Caco-2 (cell line): ENCODE measurements around the gene ZBTB7A. TPM values are rescaled to one million over a fixed set of nuclear protein-coding genes. Genes with fewer than 3 reads are reported as not detected.

ENCODE experiments used
- BruUV-seq: library from RNA; stranded (reverse); fragments of 400-500 nt; replicated peaks from 2 replicates; lab custom pipeline; 2021; lab: Mats Ljungman, UMichigan
- CTCF ChIA-PET: fragments of 300-600 bp; sonication (Branson Sonifier 250); formaldehyde crosslinking; loops from one replicate; lab custom pipeline; 2022; ENCODE audit warnings: antibody characterized with exemption; lab: Charles Lee
- POLR2A ChIA-PET: fragments of 300-600 bp; sonication (Branson Sonifier 250); formaldehyde crosslinking; loops from one replicate; lab custom pipeline; 2022; ENCODE audit warnings: antibody characterized with exemption; lab: Charles Lee
- DNase-seq, 2 experiments: peaks; one replicate each; pipeline versions ENCODE4 v3.0.0 to v3.0.0-alpha.2; 2020 to 2022
- H3K27me3 ChIP-seq: replicated peaks from 2 replicates; pipeline ENCODE4 v1.6.0; 2011; ENCODE audit warnings: low read length; ENCODE audit not compliant: control insufficient read depth, insufficient read depth
- H3K36me3 ChIP-seq: 2 replicates; pipeline ENCODE4 v1.5.1; 2011; ENCODE audit warnings: low read length; ENCODE audit not compliant: control insufficient read depth, insufficient read depth
- H3K4me1 ChIP-seq: fragments of 250-450 bp; sonication (Bioruptor Pico); 2 replicates; pipeline ENCODE4 v1.5.1; 2020; ENCODE audit warnings: mild to moderate bottlenecking
- H3K4me3 ChIP-seq: 2 replicates; pipeline ENCODE4 v1.5.1; 2011; ENCODE audit warnings: low read depth, mild to moderate bottlenecking, control low read depth, low read length
- H3K9me3 ChIP-seq: fragments of 250-450 bp; sonication (Bioruptor Pico); 2 replicates; pipeline ENCODE4 v1.5.1; 2020; ENCODE audit warnings: mild to moderate bottlenecking, moderate library complexity
- H3K27ac Mint-ChIP-seq: one replicate; pipeline ENCODE4 v1.8.0; 2022; ENCODE audit warnings: mixed read lengths; ENCODE audit not compliant: unreplicated experiment
- H3K27me3 Mint-ChIP-seq: one replicate; pipeline ENCODE4 v1.8.0; 2022; ENCODE audit warnings: mixed read lengths; ENCODE audit not compliant: insufficient read depth, unreplicated experiment
- H3K36me3 Mint-ChIP-seq: one replicate; pipeline ENCODE4 v1.8.0; 2022; ENCODE audit warnings: mild to moderate bottlenecking, mixed read lengths; ENCODE audit not compliant: insufficient read depth, unreplicated experiment
- H3K4me1 Mint-ChIP-seq: one replicate; pipeline ENCODE4 v1.8.0; 2022; ENCODE audit warnings: low read depth, mixed read lengths; ENCODE audit not compliant: unreplicated experiment
- H3K4me3 Mint-ChIP-seq: one replicate; pipeline ENCODE4 v1.8.0; 2022; ENCODE audit warnings: mild to moderate bottlenecking, moderate library complexity, mixed read lengths; ENCODE audit not compliant: unreplicated experiment
- H3K9me3 Mint-ChIP-seq: one replicate; pipeline ENCODE4 v1.8.0; 2022; ENCODE audit warnings: mixed read lengths; ENCODE audit not compliant: unreplicated experiment
- CTCF ChIP-seq, 2 experiments: fragments of 200-600 bp in 1 of 2; IDR thresholded peaks; 1 replicate in 1 of 2; 2 replicates in 1 of 2; pipeline versions ENCODE4 v1.5.1 to v1.8.0; 2011 to 2022; ENCODE audit warnings: antibody characterized with exemption in 1 of 2, control low read depth in 1 of 2, inconsistent platforms in 1 of 2, low read depth in 1 of 2, low read length in 1 of 2, mild to moderate bottlenecking in 1 of 2, moderate library complexity in 1 of 2; ENCODE audit not compliant: insufficient read depth in 1 of 2, severe bottlenecking in 1 of 2, unreplicated experiment in 1 of 2
- intact Hi-C: fragments of 100-400 bp; cut with micrococcal nuclease; formaldehyde crosslinking; loops from one replicate; pipeline ENCODE4 v1.10.0; 2022; ENCODE audit not compliant: unreplicated experiment
- total RNA-seq: library from RNA; stranded (reverse); gene quantifications from 2 replicates; pipeline ENCODE4 v1.2.3, GENCODE V29; 2022

The ZBTB7A gene
- total RNA-seq, 1 experiment from 2014 or later = 11.9 TPM

GRCh38 chr19:4051175-4052101, 15.3 kb downstream of the ZBTB7A start:
- peak overlapping the region; percentile 78 for H3K27ac Mint-ChIP-seq
- TF ChIP-seq CTCF (IDR thresholded peaks at IDR 0.05; ENCODE audit: insufficient read depth in 1 of 2, low read depth in 1 of 2, low read length in 1 of 2, severe bottlenecking in 1 of 2, unreplicated experiment in 1 of 2) = no peak
- peaks cover 3% of the 10 kb centered on the region for H3K36me3 ChIP-seq
- ChIA-PET POLR2A (no interaction called here), CTCF (interaction anchor here (0.6 kb wide), 1 partner anchor 157 kb away, joined by 4 read pairs; no protein-coding TSS in a partner anchor)
- BruUV-seq = no TSS peak
- intact Hi-C loops = no loop called here
- H3K27me3 ChIP-seq = no peaks in the 10 kb centered on the region
- H3K4me3 Mint-ChIP-seq = no peak overlapping the region
- H3K9me3 ChIP-seq = no peaks in the 10 kb centered on the region
- no peaks in the 10 kb centered on the region for H3K4me1 Mint-ChIP-seq
- peaks cover 4% of the 10 kb centered on the region; the same call in 1 of the 2 replicates for H3K4me1 ChIP-seq
- no peak overlapping the region for H3K4me3 ChIP-seq
- H3K36me3 Mint-ChIP-seq = peaks cover 80% of the 10 kb centered on the region
- H3K9me3 Mint-ChIP-seq = no peaks in the 10 kb centered on the region
- H3K27me3 Mint-ChIP-seq = no peaks in the 10 kb centered on the region
- no peak for DNase-seq

GRCh38 chr19:4049432-4049831, 17.3 kb downstream of the ZBTB7A start:
- ChIA-PET POLR2A (interaction anchor here (0.7 kb wide), 1 partner anchor 16 kb away, joined by 5 read pairs; no protein-coding TSS in a partner anchor), CTCF (interaction anchor here (0.6 kb wide), 1 partner anchor 62 kb away, joined by 8 read pairs; no protein-coding TSS in a partner anchor)
- peaks cover 85% of the 10 kb centered on the region for H3K36me3 Mint-ChIP-seq
- no peaks in the 10 kb centered on the region for H3K27me3 Mint-ChIP-seq
- BruUV-seq = no TSS peak
- intact Hi-C loops = no loop called here
- peaks cover 2% of the 10 kb centered on the region; the same call in 1 of the 2 replicates for H3K36me3 ChIP-seq
- H3K4me1 Mint-ChIP-seq = no peaks in the 10 kb centered on the region
- no peak for DNase-seq
- no peak overlapping the region for H3K4me3 ChIP-seq
- H3K27me3 ChIP-seq = no peaks in the 10 kb centered on the region
- peaks cover 4% of the 10 kb centered on the region; the same call in 1 of the 2 replicates for H3K4me1 ChIP-seq
- no peaks in the 10 kb centered on the region for H3K9me3 Mint-ChIP-seq
- H3K27ac Mint-ChIP-seq = no peak overlapping the region
- no peak for TF ChIP-seq CTCF (IDR thresholded peaks at IDR 0.05; ENCODE audit: insufficient read depth in 1 of 2, low read depth in 1 of 2, low read length in 1 of 2, severe bottlenecking in 1 of 2, unreplicated experiment in 1 of 2)
- H3K9me3 ChIP-seq = no peaks in the 10 kb centered on the region
- H3K4me3 Mint-ChIP-seq = no peak overlapping the region

GRCh38 chr19:4046946-4047683, 19.6 kb downstream of the ZBTB7A start:
- no peaks in the 10 kb centered on the region for H3K27me3 ChIP-seq
- no peak for TF ChIP-seq CTCF (IDR thresholded peaks at IDR 0.05; ENCODE audit: insufficient read depth in 1 of 2, low read depth in 1 of 2, low read length in 1 of 2, severe bottlenecking in 1 of 2, unreplicated experiment in 1 of 2)
- Mint-ChIP-seq H3K27ac (peak overlapping the region; percentile 50), H3K4me1 (no peaks in the 10 kb centered on the region), H3K9me3 (no peaks in the 10 kb centered on the region), H3K27me3 (no peaks in the 10 kb centered on the region), H3K36me3 (peaks cover 89% of the 10 kb centered on the region), H3K4me3 (no peak overlapping the region)
- POLR2A ChIA-PET = no interaction called here
- intact Hi-C loops = no loop called here
- H3K36me3 ChIP-seq = peaks cover 2% of the 10 kb centered on the region; the same call in 1 of the 2 replicates
- no peak for DNase-seq
- no peaks in the 10 kb centered on the region for H3K4me1 ChIP-seq
- CTCF ChIA-PET = no interaction called here
- no TSS peak for BruUV-seq
- H3K4me3 ChIP-seq = no peak overlapping the region
- H3K9me3 ChIP-seq = no peaks in the 10 kb centered on the region
